Activated naive CD4-positive, alpha-beta T cell treated with Interleukin-2 at 50 U/mL for 16 hours (primary cell): ENCODE results near the gene SPTAN1.
A peak's percentile ranks its signal among the peaks of the same experiment; 100 is the strongest.
"Not testable (repeated sequence)": the region's sequence is repeated elsewhere in the genome, so short reads cannot be mapped to it uniquely, and the experiment has no call there.

Source experiments
- DNase-seq: peaks from one replicate; pipeline ENCODE4 v3.0.0-alpha.2; 2020

Gene SPTAN1

DNA sequence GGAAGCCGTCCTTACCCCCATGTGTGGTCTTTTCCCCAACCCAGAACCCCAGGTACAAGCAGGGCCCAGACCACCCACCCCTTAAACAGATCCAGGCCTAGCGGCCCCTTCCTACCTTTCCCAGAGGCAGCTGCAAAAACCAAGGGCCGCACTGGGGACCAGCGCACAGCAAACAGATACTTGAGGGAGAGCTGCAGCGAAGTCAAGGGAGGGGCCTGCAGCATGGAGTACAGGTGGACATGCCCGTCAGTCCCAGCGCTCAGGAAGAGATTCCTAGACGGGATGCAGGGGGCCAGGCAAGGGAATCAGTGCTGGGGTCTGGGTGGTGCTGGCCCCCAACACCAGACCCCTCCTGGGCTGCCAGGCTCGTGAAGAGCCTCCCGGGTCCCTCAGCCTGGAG is 81.7 kb downstream of the SPTAN1 start:
- no peak for DNase-seq

DNA sequence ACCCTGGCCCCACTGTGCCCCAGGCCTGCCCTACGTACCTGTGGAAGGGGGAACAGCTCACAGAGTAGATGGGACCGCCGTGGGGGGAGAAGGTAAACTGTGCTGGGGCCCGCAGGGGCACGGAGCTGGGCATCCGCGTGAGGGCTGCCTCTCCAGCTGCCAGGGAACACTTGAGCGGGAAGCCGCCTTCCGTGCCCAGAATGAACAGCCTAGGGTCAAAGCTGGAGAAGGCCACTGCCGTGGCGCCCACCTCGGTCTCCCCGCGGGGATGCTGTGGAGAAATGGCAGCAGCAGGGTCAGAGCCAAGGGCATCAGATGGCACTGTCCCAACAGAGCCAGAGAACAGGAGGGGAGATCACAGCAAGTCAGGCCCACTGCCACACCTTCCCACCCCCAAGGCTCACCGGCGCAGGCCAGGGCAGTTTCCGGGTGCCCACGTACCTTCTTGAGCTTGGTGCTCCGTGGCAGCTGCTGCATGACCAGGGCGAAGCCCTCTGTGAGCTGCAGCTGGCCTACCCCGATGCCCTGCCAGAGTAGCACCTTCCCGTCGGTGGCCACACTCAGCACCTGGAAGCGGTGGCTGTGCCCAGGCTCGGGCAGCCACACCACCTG is 82.4 kb downstream of the SPTAN1 start:
- DNase-seq, result no peak

DNA sequence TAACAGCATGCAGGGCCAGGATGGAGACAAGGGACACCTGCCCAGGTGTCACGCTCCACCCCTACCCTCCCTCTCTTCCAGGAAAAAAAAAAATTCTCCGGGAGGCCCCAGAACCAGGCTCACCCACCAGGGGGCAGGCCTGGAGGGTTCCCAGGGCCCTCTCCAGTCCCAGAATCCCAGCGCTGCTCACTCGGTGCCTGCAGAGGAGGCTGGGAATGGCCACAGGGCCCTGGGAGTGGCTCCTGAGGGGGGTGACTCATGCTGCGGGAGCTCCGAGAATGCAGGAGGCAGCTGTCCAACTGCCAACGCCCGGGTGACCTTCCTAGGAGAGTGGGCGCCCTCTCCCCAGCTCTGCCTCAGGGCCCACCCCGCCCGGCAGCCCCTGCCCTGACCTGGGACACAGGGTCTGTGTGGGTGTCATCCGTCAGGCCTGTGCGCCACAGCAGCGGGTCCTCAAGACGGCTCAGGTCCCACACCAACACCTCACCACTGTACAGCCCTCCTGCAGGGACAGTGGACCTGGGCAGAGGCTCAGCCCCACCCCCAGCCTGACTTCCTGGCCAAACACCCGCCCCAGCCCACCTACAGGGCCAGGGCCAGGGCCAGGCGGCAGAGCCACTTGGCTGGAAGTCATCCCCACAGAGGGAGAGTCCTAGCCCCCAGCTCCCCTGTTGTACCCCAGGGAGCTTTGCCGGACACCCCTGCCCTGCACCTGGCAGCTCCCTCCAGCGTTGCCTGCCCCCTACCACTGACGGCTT is 83.1 kb downstream of the SPTAN1 start:
- DNase-seq, result no peak

DNA sequence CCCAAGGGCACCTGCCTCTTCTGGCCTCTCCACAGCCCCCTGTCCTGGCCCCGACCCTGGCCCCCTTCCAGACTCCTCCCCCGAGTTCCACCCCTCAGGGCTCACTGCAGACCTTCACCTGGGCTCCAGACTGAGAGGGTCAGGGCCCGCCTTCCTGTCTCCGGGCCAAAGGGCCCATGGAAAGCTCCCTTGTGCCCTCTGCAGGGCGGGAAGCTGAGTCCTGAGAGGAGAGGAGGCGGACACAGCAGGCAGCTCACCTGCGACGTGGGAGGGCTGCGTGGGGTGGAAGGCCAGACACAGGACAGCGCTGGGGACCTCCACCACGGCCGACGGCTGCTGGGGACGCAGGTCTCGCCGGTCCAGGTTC is 83.6 kb downstream of the SPTAN1 start:
- no peak for DNase-seq

DNA sequence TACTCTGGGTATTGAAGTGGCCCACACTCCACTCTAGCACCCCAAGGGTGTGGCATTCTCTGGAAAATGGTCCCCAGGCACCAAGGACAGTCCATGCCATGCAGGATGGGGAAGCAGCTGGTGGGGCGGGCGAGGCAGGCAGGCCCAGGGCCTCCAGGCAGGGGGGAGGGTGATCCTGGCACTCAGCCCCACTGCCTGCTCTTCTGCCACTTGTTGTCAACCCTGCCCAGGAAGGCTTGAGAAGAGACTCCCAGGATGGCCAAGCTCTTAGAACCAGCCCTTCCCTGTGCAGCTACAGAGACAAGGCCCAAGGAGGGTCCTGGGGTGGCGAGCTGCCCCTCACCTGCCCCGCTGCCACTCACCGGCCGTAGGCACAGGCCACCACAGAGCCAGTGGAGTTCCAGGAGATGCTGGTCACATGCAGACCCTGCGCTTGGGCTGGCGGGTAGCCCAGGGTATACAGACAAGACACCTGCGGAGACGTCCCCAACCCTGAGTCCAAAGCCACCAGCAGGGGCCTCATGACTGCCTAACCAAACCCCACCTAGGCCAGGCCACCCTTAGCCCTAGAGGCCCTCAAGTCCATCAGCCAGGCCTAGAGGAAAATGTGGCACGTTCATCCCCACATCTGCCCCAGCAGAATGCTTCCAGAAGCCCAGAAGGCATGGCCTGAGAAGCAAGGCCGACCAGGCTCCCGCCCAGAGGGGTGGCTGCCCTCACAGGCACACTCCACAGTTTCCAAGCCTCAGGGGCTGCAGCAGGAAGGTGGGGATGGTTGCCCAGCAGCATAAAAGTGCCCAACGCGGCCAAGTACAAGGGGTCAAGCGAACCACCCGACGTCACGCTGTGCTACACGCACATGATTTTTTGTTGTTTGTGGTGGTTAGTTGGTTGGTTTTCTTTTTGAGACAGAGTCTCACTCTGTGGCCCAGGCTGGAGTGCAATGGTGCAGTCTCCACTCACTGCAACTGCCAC is 84.5 kb downstream of the SPTAN1 start:
- no peak for DNase-seq

DNA sequence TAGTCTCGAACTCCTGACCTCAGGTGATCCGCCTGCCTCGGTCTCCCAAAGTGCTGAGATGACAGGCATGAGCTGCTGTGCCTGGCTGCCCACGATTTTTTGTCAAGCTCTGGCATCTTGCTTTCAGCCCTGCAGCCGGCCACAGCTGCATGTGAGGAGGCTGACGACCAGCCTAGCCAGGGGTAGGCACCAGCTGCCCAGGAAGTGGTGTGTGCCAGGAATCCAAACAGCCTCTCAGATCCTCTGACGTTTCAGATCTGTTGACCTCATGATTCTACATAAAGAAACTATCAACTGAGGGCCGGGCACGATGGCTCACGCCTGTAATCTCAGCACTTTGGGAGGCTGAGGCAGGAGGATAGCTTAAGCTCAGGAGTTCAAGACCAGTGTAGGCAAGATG is 85.3 kb downstream of the SPTAN1 start:
- no peak for DNase-seq

DNA sequence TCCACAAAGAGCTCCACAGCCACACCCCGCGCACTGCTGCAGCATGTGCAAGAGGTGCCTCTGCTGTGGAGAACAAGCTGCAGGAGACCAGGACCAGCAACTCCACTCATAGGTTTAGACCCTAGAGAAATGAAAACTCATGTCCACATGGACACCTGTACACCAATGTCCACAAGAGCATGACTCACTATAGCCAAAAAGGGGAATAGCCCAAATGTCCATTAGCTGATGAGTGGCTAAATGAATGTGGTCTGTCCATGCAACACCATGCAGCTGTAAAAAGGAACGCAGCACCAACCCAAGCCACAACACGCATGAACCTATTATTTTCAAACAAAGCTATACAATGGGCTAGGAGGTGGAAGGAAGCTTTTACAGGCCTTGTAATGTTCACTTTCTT is 86.2 kb downstream of the SPTAN1 start:
- DNase-seq, result no peak

DNA sequence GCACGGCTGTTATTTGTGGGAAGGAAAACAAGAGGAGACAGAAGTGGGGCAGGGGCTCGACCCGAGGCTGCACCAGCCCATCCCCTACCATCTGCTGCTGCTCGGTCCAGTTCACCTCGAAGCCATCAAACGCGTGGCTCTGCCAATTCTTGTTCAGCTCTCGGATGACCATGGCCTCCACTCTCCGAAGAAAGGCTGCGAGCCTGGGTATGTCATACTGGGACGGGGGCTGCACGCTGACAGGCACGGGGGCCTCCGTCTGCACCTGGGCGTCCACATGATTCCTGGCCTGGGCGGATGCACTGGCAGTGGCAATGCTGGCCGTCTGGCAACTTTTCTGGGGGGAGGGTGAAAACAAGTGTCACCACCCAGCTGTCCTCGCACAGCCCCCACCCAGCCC is 88.2 kb downstream of the SPTAN1 start:
- DNase-seq, result no peak

DNA sequence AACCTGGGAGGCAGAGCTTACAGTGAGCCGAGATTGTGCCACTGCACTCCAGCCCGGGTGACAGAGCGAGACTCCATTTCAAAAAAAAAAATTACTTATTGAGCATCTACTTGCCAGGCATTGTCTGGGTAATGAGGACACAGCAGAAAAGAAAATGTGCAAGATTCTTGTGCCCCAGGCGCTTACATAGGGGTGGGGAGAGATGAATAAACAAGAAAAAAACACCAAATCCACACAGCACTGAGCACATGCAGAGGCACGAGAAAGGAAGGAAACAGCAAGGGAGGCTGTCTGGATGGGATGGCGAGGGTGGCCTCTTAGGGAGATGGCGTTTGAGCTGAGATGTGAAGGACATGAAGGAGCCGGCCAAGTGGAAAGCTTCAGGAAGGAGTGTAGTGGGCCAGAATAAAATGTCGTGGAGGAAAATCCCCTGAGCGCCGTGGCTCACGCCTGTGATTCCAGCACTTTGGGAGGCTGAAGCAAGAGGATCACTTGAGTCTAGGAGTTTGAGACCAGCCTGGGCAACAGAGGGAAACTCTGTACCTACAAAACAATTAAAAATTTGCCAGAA is 90.4 kb downstream of the SPTAN1 start:
- DNase-seq, result no peak

DNA sequence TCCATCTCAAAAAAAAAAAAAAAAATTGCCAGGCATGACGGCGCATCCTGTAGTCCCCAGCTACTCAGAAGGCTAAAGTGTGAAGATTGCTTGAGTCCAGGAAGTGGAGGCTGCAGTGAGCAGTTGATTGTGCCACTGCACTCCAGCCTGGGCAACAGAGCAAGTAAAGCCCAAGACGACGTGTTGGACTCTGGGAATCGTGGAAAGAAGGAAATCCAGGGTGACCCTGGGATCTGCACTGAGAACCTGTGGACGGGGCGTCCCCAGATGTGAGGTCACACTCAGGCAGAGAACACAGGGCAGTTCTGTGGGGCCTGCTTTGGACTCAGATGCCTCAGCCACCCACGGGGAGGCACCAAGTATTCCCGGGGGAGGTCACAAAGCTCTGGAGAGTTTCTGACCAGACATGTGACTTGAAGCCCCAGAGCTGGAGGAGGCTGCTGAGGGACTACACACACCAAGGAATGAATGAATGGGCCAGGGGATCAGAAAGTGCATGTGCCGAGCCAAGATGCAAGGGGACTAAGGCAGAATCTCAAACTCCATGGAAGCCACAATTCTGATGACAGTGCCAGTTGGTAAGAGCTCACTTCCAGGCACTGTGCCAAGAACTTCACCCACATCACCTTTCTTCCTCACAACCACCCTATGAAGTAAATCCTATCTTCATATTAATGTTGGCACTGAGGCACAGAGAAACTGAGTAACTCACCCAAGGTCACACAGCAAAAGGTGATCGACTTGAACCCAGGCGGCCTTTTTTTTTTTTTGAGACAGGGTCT is 91.3 kb downstream of the SPTAN1 start:
- no peak for DNase-seq

DNA sequence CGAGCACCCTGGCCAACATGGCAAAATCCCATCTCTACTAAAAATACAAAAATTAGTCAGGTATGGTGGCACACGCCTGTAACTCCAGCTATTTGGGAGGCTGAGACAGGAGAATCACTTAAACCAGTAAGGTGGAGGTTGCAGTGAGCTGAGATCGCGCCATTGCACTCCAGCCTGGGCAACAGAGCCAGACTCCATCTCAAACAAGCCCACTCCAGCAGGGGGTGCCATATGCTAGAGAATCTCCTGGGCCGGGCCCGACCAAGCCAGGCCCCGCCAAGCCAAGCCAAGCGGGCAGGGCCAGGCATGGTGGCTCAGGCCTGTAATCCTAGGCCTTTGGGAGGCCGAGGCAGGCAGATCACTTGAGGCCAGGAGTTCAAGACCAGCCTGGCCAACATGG is 95.8 kb downstream of the SPTAN1 start:
- peak; percentile 73 for DNase-seq

DNA sequence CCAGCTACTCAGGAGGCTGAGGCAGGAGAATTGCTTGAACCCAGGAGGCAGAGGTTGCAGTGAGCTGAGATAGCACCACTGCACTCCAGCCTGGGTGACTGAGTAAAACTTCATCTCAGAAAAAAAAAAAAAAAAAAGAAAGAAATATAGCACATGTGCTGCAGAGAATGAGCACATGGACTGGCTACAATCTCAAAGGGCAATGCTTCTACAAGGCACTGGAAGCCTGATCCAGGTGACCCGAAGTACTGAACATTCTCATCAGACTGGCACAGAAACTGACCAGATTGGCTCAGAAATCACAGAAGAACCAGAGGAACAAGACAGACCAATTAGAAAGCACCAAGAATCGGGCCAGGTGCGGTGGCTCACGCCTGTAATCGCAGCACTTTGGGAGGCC is 99.4 kb downstream of the SPTAN1 start:
- no peak for DNase-seq

DNA sequence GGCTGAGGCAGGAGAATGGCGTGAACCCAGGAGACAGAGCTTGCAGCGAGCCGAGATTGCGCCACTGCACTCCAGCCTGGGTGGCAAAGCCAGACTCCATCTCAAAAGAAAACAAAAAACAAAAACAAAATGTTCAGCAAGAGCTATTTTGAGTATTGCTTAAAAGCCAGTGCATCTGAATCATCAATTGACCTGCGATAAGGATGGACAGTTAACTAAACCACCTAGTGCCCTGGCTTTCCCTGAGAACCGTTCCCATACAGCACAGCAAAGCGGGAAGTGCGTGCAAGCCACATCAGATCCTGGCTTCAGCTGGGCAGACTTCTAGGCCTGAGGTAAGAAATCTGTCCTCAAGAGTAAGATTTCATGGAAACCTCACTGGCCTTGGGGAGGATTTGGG is 101.5 kb downstream of the SPTAN1 start:
- DNase-seq, result no peak

DNA sequence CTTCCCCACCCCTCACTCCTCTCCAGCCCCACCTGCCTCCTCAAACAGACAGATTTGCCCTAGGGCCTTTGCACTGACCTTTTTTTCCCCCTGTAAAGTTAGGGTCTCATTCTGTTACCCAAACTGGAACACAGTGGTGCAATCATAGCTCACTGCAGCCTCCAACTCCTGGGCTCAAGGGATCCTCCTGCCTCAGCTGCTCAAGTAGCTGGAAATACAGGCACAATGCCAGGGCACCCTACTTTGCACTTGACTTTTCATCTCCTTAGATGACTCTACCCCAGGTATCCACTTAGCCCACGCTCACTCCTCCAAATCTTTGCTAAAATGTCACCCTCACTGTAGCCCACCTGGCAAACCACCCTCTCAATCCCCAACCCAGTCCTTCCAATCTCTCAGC is 102.1 kb downstream of the SPTAN1 start:
- no peak for DNase-seq

DNA sequence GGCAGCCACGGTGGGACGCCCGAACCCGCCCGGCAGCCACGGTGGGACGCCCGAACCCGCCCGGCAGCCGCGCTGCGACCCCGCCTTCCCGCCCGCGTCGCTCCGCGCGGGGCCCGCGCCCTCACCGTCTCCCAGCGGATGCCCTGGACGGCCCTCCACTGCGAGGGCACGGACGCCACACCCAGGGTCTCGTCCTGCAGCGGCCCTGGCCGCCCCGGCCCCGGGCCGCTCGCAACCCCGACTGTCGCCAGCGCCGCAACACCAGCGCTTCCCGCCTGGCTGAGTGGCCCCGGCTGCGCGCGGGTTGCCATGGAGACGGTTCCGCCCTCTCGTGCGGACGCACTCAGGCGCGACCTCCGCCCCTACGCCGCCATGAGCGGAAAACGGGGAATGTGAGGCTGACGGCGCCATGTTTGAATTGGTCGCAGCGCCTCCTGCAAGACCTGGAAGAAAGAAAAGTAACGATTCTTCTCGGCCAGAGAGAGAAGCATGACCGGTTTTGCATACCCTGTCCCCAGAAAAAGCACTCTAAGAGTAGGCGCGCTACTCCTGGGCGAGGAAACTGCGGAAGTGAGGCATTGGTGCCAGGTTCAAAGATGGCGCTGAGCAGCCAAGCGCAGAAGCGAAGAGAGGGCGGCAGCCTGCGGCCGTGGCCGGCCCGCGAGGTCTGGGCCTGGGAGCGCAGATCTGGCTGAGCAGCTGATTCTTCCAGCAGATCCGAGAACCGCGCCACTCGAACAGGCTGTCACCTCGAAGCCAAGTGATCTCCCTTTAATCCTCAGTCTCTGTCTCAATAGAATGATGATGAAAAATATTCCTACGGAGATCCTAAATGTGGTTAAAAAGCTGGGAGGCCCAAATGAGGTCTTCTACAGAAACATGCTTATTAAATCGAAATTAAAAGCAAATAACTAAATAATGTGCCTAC is 104.3 kb downstream of the SPTAN1 start, which contains the start of gene DYNC2I2:
DYNC2I2 (minus strand) TSS at position 432 of the 928 bp plus-strand sequence; CDS start at position 311, 121 bp downstream.
- peak; percentile 97 for DNase-seq

DNA sequence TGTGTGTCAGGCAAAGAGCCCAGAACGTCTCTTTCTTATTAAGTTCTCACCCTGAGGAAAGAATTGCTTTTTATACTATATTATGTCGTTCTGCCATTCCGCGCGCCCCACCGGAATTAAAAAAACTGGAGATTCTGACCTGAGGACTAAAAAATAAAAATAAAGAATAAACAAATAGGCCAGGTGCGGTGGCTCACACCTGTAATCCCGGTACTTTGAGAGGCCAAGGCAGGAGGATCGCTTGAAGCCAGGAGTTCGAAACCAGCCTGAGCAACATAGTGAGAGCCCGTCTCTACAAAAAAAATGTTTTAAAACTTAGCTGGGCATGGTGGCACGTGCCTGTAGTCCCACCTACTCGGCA is 104.9 kb downstream of the SPTAN1 start:
- no peak for DNase-seq

DNA sequence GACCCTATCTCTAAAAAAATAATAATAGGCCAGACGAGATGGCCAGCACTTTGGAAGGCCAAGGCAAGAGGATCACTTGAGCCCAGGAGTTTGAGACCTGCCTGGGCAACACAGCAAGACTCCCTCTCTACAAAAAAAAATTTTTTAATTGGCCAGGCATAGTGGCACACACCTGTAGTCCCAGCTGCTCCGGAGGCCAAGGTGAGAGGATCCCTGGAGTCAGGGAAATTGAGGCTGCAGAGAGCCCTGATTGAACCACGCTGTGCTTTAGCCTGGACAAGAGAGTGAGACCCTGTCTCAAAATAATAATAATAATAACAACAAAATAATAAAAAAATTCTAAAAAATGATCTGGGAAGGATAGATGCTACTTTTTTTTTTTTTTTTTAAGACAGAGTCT is 105.4 kb downstream of the SPTAN1 start:
- DNase-seq, result no peak

DNA sequence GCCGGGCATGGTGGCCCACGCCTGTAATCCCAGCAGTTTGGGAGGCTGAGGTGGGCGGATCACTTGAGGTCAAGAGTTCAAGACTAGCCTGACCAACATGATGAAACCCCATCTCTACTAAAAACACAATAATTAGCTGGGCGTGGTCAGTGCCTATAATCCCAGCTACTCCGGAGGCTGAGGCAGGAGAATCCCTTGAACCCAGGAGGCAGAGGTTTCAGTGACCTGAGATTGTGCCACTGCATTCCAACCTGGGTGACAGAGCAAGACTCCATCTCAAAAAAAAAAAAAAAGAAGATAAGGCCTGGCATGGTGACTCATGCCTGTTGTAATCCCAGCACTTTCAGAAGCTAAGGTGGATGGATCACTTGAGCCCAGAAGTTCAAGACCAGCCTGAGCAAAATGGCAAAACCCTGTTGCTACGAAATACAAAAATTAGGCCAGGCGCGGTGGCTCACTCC is 114.1 kb downstream of the SPTAN1 start:
- not testable (repeated sequence) for DNase-seq

DNA sequence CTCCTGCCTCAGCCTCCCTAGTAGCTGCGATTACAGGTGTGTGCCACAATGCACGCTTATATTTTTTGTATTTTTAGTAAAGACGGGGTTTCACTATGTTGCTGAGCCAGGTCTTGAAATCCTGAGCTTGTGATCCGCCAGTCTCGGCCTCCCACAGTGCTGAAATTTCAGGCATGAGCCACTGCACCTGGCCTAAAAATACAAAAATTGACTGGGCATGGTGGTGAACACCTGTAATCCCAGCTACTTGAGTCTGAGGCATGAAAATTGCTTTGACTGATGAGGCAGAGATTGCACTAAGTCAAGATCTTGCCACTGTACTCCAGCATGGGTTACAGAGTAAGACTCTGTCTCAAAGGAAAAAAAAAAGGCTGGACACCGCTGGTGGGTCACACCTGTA is 117.4 kb downstream of the SPTAN1 start:
- DNase-seq, result no peak

DNA sequence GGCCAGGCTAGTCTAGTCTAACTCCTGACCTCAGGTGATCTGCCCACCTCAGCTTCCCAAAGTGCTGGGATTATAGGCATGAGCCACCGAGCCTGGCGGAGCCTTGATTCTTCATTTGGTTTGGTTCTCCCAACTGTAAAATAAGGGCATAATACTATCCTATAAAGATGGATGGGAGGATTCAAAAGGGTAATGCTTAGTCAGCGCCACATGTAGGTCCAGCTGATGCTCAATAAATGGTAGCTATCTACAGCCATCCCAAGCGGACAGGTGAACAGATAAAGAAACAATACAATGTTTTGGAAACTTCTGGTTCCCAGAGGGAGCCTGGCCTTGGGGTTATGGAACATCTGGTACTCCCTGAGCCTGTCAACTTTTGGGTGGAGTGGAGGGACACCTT is 123.0 kb downstream of the SPTAN1 start:
- DNase-seq, result no peak

DNA sequence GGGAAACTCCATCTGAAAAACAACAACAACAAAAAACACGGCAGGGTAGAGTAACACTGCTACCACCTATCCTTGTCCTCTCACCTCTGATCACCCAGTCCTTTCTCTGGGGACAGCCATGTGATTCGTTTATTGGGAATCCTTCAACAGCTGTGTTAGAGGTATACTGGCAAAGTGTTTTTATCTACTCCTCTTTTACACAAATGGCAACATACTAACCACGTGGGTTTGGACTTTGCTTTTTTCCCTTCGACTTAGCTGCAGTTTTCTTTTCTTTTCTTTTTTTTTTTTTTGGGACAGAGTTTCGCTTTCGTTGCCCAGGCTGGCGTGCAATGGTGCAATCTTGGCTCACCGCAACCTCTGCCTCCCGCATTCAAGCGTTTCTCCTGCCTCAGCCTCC is 125.4 kb downstream of the SPTAN1 start:
- no peak for DNase-seq
